PC-9 (cell line): ENCODE results near the gene ZSCAN20. TPM values are rescaled to one million over a fixed set of nuclear protein-coding genes. Genes with fewer than 3 reads are reported as not detected.

Experiments used
- BruUV-seq: library from RNA; stranded (reverse); fragments of 400-500 nt; replicated peaks from 2 replicates; lab custom pipeline; 2021; lab: Mats Ljungman, UMichigan
- CTCF ChIA-PET: fragments of 300-600 bp; sonication (Branson Sonifier 250); formaldehyde crosslinking; loops from one replicate; lab custom pipeline; 2022; ENCODE audit warnings: antibody characterized with exemption; lab: Charles Lee
- POLR2A ChIA-PET: fragments of 300-600 bp; sonication (Branson Sonifier 250); formaldehyde crosslinking; loops from one replicate; lab custom pipeline; 2022; ENCODE audit warnings: antibody characterized with exemption; ENCODE audit not compliant: unreplicated experiment; lab: Charles Lee
- DNase-seq, 2 experiments: peaks; one replicate each; pipeline versions ENCODE4 v3.0.0 to v3.0.0-alpha.2; 2015 to 2022; ENCODE audit warnings: mixed read lengths in 1 of 2
- H2AFZ ChIP-seq: fragments of 200-600 bp; sonication (generic); 2 replicates; pipeline ENCODE4 v1.8.1; 2017; ENCODE audit warnings: antibody characterized with exemption
- H3F3A ChIP-seq: fragments of 200-600 bp; sonication (generic); 2 replicates; pipeline ENCODE4 v1.8.1; 2017; ENCODE audit warnings: antibody characterized with exemption, mild to moderate bottlenecking, low read depth; ENCODE audit not compliant: insufficient read depth
- H3K27ac ChIP-seq: fragments of 200-600 bp; sonication (generic); 2 replicates; pipeline ENCODE4 v1.6.1; 2016; ENCODE audit warnings: mixed run types
- H3K27me3 ChIP-seq: fragments of 200-600 bp; sonication (generic); 2 replicates; pipeline ENCODE4 v1.6.1; 2016; ENCODE audit warnings: low read depth, mixed run types; ENCODE audit not compliant: insufficient read depth
- H3K36me3 ChIP-seq: fragments of 200-600 bp; sonication (generic); 2 replicates; pipeline ENCODE4 v1.6.1; 2016; ENCODE audit warnings: low read depth, mixed run types
- H3K4me1 ChIP-seq: fragments of 200-600 bp; sonication (generic); replicated peaks from 2 replicates; pipeline ENCODE4 v1.6.1; 2016; ENCODE audit warnings: mixed run types; ENCODE audit not compliant: insufficient read depth
- H3K4me2 ChIP-seq: fragments of 200-600 bp; sonication (generic); 2 replicates; pipeline ENCODE4 v1.6.1; 2017; ENCODE audit warnings: mixed run types
- H3K4me3 ChIP-seq: fragments of 200-600 bp; sonication (generic); 2 replicates; pipeline ENCODE4 v1.6.1; 2016; ENCODE audit warnings: mixed run types
- H3K79me2 ChIP-seq: fragments of 200-600 bp; sonication (generic); 2 replicates; pipeline ENCODE4 v1.6.1; 2017; ENCODE audit warnings: low read depth, mixed run types
- H3K9me2 ChIP-seq: fragments of 200-600 bp; sonication (generic); 2 replicates; pipeline ENCODE4 v1.8.1; 2017; ENCODE audit warnings: mild to moderate bottlenecking; ENCODE audit not compliant: insufficient read depth
- H3K9me3 ChIP-seq: fragments of 200-600 bp; sonication (generic); 2 replicates; pipeline ENCODE4 v1.8.1; 2016; ENCODE audit warnings: low read depth; ENCODE audit not compliant: insufficient read depth
- H4K20me1 ChIP-seq: fragments of 200-600 bp; sonication (generic); 2 replicates; pipeline ENCODE4 v1.8.1; 2017; ENCODE audit not compliant: insufficient read depth
- CTCF ChIP-seq: fragments of 200-600 bp; sonication (generic); conservative IDR thresholded peaks from 2 replicates; pipeline ENCODE4 v1.6.1; 2017; ENCODE audit warnings: mixed run types, antibody characterized with exemption, mild to moderate bottlenecking, moderate library complexity
- EZH2 ChIP-seq: fragments of 200-600 bp; sonication (generic); IDR thresholded peaks from 2 replicates; pipeline ENCODE4 v1.8.0; 2017; ENCODE audit warnings: antibody characterized with exemption, low read depth
- intact Hi-C: fragments of 100-400 bp; cut with micrococcal nuclease; formaldehyde crosslinking; loops from one replicate; pipeline ENCODE4 v1.10.0; 2022; ENCODE audit not compliant: unreplicated experiment
- total RNA-seq: library from RNA; stranded (reverse); gene quantifications from 2 replicates; pipeline ENCODE4 v1.2.3, GENCODE V29; 2021

ZSCAN20 gene
- total RNA-seq, 1 experiment from 2014 or later: 6.0 TPM

- TF ChIP-seq CTCF: no peak
- no peak for TF ChIP-seq EZH2
Observed at GRCh38 chr1:33429332-33429731, 43.1 kb upstream of the ZSCAN20 start.

GRCh38 chr1:33429856-33430691 is 42.4 kb upstream of the ZSCAN20 start:
- H2AFZ ChIP-seq: peak overlapping the region; percentile 89
- peaks cover 34% of the 10 kb centered on the region for H3F3A ChIP-seq
- peak overlapping the region; percentile 92 for H3K4me2 ChIP-seq
- intact Hi-C loops: loop anchor here (5.0 kb wide), 1 partner anchor 53 kb away; no protein-coding TSS in a partner anchor
- H3K4me1 ChIP-seq: peaks cover 61% of the 10 kb centered on the region
- H3K9me2 ChIP-seq: no peaks in the 10 kb centered on the region
- H3K27ac ChIP-seq: no peak overlapping the region
- BruUV-seq: no TSS peak
- no peak for DNase-seq
- no peaks in the 10 kb centered on the region for H3K9me3 ChIP-seq
- no peaks in the 10 kb centered on the region for H3K27me3 ChIP-seq
- POLR2A ChIA-PET: no interaction called here
- no peaks in the 10 kb centered on the region for H3K36me3 ChIP-seq
- H3K79me2 ChIP-seq: peaks cover 34% of the 10 kb centered on the region
- CTCF ChIA-PET: interaction anchor here (0.6 kb wide), 1 partner anchor 63 kb away, joined by 4 read pairs; no protein-coding TSS in a partner anchor
- peak overlapping the region; percentile 86 for H3K4me3 ChIP-seq
- H4K20me1 ChIP-seq: no peaks in the 10 kb centered on the region; the same call in 1 of the 2 replicates
- no peak; the same call in 1 of the 2 replicates for TF ChIP-seq CTCF

More at GRCh38 chr1:33429332-33429731, 43.1 kb upstream of the ZSCAN20 start:
- H3F3A ChIP-seq: peaks cover 27% of the 10 kb centered on the region
- H3K4me3 ChIP-seq: peak overlapping the region; percentile 86
- H2AFZ ChIP-seq: no peak overlapping the region
- peaks cover 60% of the 10 kb centered on the region for H3K4me1 ChIP-seq
- POLR2A ChIA-PET: no interaction called here
- no peaks in the 10 kb centered on the region; the same call in 1 of the 2 replicates for H4K20me1 ChIP-seq
- no peaks in the 10 kb centered on the region for H3K27me3 ChIP-seq
- no peak for DNase-seq
- peak overlapping the region; percentile 92 for H3K4me2 ChIP-seq
- intact Hi-C loops: no loop called here
- H3K27ac ChIP-seq: no peak overlapping the region
- CTCF ChIA-PET: no interaction called here
- BruUV-seq: TSS peak; percentile 28
- H3K9me3 ChIP-seq: no peaks in the 10 kb centered on the region
- no peaks in the 10 kb centered on the region for H3K9me2 ChIP-seq
- no peaks in the 10 kb centered on the region for H3K36me3 ChIP-seq
- H3K79me2 ChIP-seq: peaks cover 38% of the 10 kb centered on the region

GRCh38 chr1:33430692-33431593 is 41.5 kb upstream of the ZSCAN20 start, which contains the start of gene PHC2:
TSS of gene PHC2 (minus strand) at chr1:33431095. CDS start at chr1:33375539, 55,556 bp downstream.
- CTCF ChIA-PET: interaction anchor here (0.6 kb wide), 1 partner anchor 64 kb away, joined by 4 read pairs; no protein-coding TSS in a partner anchor
- peak within 1 kb of the TSS; percentile 89 for H2AFZ ChIP-seq
- BruUV-seq: no TSS peak

More at GRCh38 chr1:33430692-33431593, 41.5 kb upstream of the ZSCAN20 start, which contains the start of gene PHC2:
- Histone ChIP-seq H3F3A (peaks cover 39% of the 10 kb centered on the region), H3K9me2 (no peaks in the 10 kb centered on the region), H3K9me3 (no peaks in the 10 kb centered on the region), H3K27ac (peak within 1 kb of the TSS; percentile 80), H3K4me1 (peaks cover 70% of the 10 kb centered on the region), H3K4me2 (peak within 1 kb of the TSS; percentile 92), H4K20me1 (no peaks in the 10 kb centered on the region; the same call in 1 of the 2 replicates), H3K36me3 (no peaks in the 10 kb centered on the region), H3K27me3 (no peaks in the 10 kb centered on the region), H3K4me3 (peak within 1 kb of the TSS; percentile 86), H3K79me2 (peaks cover 30% of the 10 kb centered on the region)
- intact Hi-C loops: loop anchor here (5.0 kb wide), 1 partner anchor 54 kb away; no protein-coding TSS in a partner anchor
- peak; percentile 91 to 97 for DNase-seq
- POLR2A ChIA-PET: interaction anchor here (0.6 kb wide), 2 partner anchors 68 to 476 kb away, joined by 4 to 10 read pairs; no protein-coding TSS in a partner anchor
- no peak for TF ChIP-seq EZH2
